Activated T-helper 2 cell treated with anti-CD3 and anti-CD28 coated beads, Interferon-gamma antibody, Interleukin-2, Interleukin-4, amounts not matched to agents 10 μg/mL and 5 μg/mL and 100 μg/mL, durations not matched to agents 14 hours and 24 hours and 36 hours (primary cell): ENCODE results near the gene SKA1. TPM values are rescaled to one million over a fixed set of nuclear protein-coding genes. Genes with fewer than 3 reads are reported as not detected.

Source experiments
- DNase-seq: peaks from one replicate; pipeline ENCODE4 v3.0.0; 2021; ENCODE audit warnings: low spot score
- H3K27ac Mint-ChIP-seq: one replicate; pipeline ENCODE4 v1.8.0; 2021; ENCODE audit warnings: mixed read lengths
- H3K27me3 Mint-ChIP-seq: one replicate; pipeline ENCODE4 v1.8.0; 2021; ENCODE audit warnings: low read depth, mixed read lengths
- H3K36me3 Mint-ChIP-seq: one replicate; pipeline ENCODE4 v1.8.0; 2021; ENCODE audit warnings: low read depth, mixed read lengths
- H3K4me1 Mint-ChIP-seq: one replicate; pipeline ENCODE4 v1.8.0; 2021; ENCODE audit warnings: low read depth, mixed read lengths
- H3K4me3 Mint-ChIP-seq: one replicate; pipeline ENCODE4 v1.8.0; 2021; ENCODE audit warnings: low read depth, mild to moderate bottlenecking, moderate library complexity, mixed read lengths
- H3K9me3 Mint-ChIP-seq: one replicate; pipeline ENCODE4 v1.8.0; 2021; ENCODE audit warnings: mixed read lengths
- intact Hi-C: fragments of 100-400 bp; cut with micrococcal nuclease; formaldehyde crosslinking; loops from one replicate; pipeline ENCODE4 v1.15.1; 2023
- total RNA-seq: library from RNA; stranded (reverse); gene quantifications from 2 replicates; pipeline ENCODE4 v1.2.3, GENCODE V29; 2022

The SKA1 gene
- 23.5 and 23.6 TPM in 2 replicates for total RNA-seq

DNA sequence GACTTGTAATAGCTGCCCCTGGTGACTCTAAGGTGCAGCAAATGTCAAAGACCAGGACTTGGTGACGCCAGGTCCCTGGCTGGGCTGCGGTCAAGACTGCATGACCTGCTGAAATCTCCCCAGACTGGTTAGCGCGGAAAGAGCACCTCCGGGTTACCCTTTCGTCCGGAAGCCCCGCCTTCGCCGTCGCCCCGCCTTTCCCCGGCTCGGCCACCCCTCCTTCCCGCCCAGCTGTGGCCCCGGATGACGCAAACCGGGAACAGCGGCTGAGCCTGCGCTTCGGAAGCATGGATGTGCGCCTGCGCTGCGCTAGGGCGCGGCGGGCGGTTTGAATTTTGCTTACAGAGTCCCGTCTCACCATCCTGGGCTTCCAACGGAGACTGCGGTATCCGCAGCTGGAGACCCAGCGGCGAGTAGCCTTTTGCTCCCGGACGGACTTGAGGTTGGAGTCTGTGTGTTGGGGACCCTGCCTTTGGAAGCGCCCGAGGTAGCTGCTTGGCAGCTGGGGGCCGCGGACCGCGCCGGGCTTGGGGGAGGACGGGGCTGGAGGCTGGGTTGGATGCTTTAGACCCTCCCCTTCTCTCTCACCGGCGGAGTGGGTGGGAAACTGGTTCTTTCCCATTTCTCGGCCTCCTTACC is at the start of gene SKA1:
Gene SKA1 (plus strand): TSS at position 294 of the 639 bp plus-strand sequence. CDS start 785 bp downstream, outside the sequence.
- peak within 1 kb of the TSS; percentile 87 for H3K4me3 Mint-ChIP-seq
- DNase-seq, result peak; percentile 87
- peaks cover 13% of the 10 kb centered on the region for H3K4me1 Mint-ChIP-seq
- peaks cover 17% of the 10 kb centered on the region for H3K9me3 Mint-ChIP-seq
- intact Hi-C loops, result loop anchor here (1.0 to 10.0 kb wide), 5 partner anchors 88 to 888 kb away; partner anchors contain the start of genes ACAA2, C18orf32, CXXC1 and MBD1
- H3K27me3 Mint-ChIP-seq, result peaks cover 4% of the 10 kb centered on the region
- H3K36me3 Mint-ChIP-seq, result peaks cover 18% of the 10 kb centered on the region
- H3K27ac Mint-ChIP-seq, result peak within 1 kb of the TSS; percentile 86

DNA sequence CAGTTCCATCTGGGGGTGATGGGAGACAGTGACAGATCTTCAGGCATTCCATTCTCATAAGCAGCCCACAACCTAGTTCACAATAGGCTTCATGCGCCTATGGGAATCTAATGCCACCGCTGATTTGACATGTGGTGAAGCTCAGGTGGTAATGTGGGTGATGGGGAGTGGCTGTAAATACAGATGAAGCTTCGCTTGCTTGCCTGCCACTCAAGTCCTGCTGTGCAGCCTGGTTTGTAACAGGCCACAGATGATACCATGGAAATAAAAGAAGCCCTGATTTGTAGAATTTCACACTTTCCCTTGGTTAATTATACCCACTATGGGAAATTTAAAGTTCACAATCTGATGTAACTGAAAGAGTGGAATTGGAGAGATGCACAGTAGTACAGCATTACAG is 46.9 kb upstream of the SKA1 start:
- DNase-seq, result no peak
- H3K4me1 Mint-ChIP-seq, result peaks cover 2% of the 10 kb centered on the region
- H3K27me3 Mint-ChIP-seq, result peaks cover 21% of the 10 kb centered on the region
- H3K9me3 Mint-ChIP-seq, result peaks cover 10% of the 10 kb centered on the region
- no peak overlapping the region for H3K27ac Mint-ChIP-seq
- H3K4me3 Mint-ChIP-seq, result no peak overlapping the region
- intact Hi-C loops, result no loop called here
- no peaks in the 10 kb centered on the region for H3K36me3 Mint-ChIP-seq

DNA sequence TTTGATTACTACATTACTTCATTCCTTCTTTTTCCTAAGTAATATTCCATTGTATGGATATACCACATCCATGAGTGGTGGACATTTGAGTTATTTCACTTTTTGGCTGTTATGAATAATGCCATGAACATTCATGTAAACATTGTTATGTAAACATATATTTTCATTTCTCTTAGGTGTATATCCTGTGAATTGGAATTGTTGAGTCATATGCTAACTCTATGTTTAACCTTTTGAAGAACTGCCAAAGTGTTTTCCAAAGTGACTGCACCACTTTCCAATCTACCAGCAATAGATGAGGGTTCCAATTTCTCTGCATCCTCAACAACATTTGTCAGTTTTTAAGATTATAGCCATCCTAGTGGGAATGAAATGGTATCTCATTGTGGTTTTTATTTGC is 44.7 kb upstream of the SKA1 start:
- peaks cover 10% of the 10 kb centered on the region for H3K9me3 Mint-ChIP-seq
- no peak overlapping the region for H3K4me3 Mint-ChIP-seq
- H3K27ac Mint-ChIP-seq, result no peak overlapping the region
- H3K27me3 Mint-ChIP-seq, result peaks cover 20% of the 10 kb centered on the region
- intact Hi-C loops, result no loop called here
- peaks cover 2% of the 10 kb centered on the region for H3K4me1 Mint-ChIP-seq
- H3K36me3 Mint-ChIP-seq, result no peaks in the 10 kb centered on the region
- no peak for DNase-seq

DNA sequence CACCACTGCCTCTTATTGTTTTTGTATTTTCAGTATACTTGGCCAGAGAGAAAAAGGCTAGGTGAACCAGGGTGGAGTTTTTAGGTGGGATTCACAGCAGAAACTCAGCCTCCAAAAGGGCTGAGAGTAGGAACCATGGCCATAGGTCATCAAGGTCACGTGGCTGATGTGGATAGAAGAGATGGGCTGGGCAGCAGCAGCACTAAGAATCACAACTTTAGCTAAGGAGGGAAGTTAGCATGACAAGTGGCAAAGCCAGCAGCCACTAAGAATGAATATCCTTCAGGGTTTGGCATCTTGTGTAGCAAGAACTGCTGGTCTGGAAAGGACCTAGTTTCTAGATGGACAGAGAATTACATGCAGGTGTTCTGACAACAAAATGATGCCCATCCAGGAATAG is 43.2 kb upstream of the SKA1 start:
- intact Hi-C loops, result no loop called here
- H3K27ac Mint-ChIP-seq, result no peak overlapping the region
- H3K4me1 Mint-ChIP-seq, result no peaks in the 10 kb centered on the region
- no peak overlapping the region for H3K4me3 Mint-ChIP-seq
- H3K9me3 Mint-ChIP-seq, result peaks cover 10% of the 10 kb centered on the region
- H3K36me3 Mint-ChIP-seq, result no peaks in the 10 kb centered on the region
- H3K27me3 Mint-ChIP-seq, result peaks cover 21% of the 10 kb centered on the region
- no peak for DNase-seq

- H3K36me3 Mint-ChIP-seq, result no peaks in the 10 kb centered on the region
- no peak for DNase-seq
- peaks cover 17% of the 10 kb centered on the region for H3K27me3 Mint-ChIP-seq
- H3K4me3 Mint-ChIP-seq, result no peak overlapping the region
- intact Hi-C loops, result no loop called here
- no peak overlapping the region for H3K27ac Mint-ChIP-seq
- no peaks in the 10 kb centered on the region for H3K4me1 Mint-ChIP-seq
- peaks cover 10% of the 10 kb centered on the region for H3K9me3 Mint-ChIP-seq
These were observed 40.2 kb upstream of the SKA1 start for GRCh38 chr18:50334546-50335152.

- Mint-ChIP-seq H3K36me3 (no peaks in the 10 kb centered on the region), H3K27me3 (peaks cover 8% of the 10 kb centered on the region), H3K27ac (no peak overlapping the region), H3K4me1 (no peaks in the 10 kb centered on the region), H3K4me3 (no peak overlapping the region), H3K9me3 (no peaks in the 10 kb centered on the region)
- intact Hi-C loops, result no loop called here
- no peak for DNase-seq
These were observed 36.7 kb upstream of the SKA1 start for GRCh38 chr18:50338122-50338521.

- Mint-ChIP-seq H3K27me3 (peaks cover 8% of the 10 kb centered on the region), H3K27ac (no peak overlapping the region), H3K4me3 (no peak overlapping the region), H3K36me3 (no peaks in the 10 kb centered on the region), H3K4me1 (no peaks in the 10 kb centered on the region), H3K9me3 (no peaks in the 10 kb centered on the region)
- no peak for DNase-seq
- intact Hi-C loops, result no loop called here
These were observed 36.1 kb upstream of the SKA1 start for GRCh38 chr18:50338715-50339114.

GRCh38 chr18:50340078-50340477 is 34.8 kb upstream of the SKA1 start:
- H3K27me3 Mint-ChIP-seq, result peaks cover 8% of the 10 kb centered on the region
- no peak for DNase-seq
- H3K36me3 Mint-ChIP-seq, result no peaks in the 10 kb centered on the region
- H3K4me3 Mint-ChIP-seq, result no peak overlapping the region
- H3K9me3 Mint-ChIP-seq, result no peaks in the 10 kb centered on the region
- no peaks in the 10 kb centered on the region for H3K4me1 Mint-ChIP-seq
- intact Hi-C loops, result no loop called here
- no peak overlapping the region for H3K27ac Mint-ChIP-seq

DNA sequence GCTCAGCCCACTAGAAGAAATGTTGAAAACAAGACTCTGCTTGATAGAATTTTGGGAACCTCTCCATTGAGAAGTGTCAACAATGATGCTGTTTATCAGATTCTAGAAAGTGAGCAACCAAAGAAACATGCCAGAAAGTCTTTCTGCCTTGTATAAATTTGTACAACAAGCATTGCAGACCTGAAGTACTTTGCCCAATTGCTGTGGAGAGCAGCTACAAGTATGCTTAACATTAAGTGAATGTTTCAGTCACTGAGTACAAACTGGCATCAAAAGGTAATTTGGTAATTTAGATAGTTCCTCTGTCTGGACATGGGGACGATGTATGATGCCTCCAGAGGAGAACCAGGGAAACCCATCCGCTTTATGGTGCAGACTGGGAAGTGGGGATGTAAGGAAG is 33.4 kb upstream of the SKA1 start:
- intact Hi-C loops, result no loop called here
- H3K27me3 Mint-ChIP-seq, result peaks cover 8% of the 10 kb centered on the region
- H3K4me3 Mint-ChIP-seq, result no peak overlapping the region
- no peaks in the 10 kb centered on the region for H3K36me3 Mint-ChIP-seq
- no peaks in the 10 kb centered on the region for H3K9me3 Mint-ChIP-seq
- DNase-seq, result no peak
- H3K27ac Mint-ChIP-seq, result no peak overlapping the region
- H3K4me1 Mint-ChIP-seq, result no peaks in the 10 kb centered on the region

- intact Hi-C loops, result no loop called here
- Mint-ChIP-seq H3K36me3 (no peaks in the 10 kb centered on the region), H3K27ac (no peak overlapping the region), H3K27me3 (peaks cover 30% of the 10 kb centered on the region), H3K4me3 (no peak overlapping the region), H3K4me1 (peaks cover under 1% of the 10 kb centered on the region), H3K9me3 (no peaks in the 10 kb centered on the region)
- DNase-seq, result no peak
These were observed 24.1 kb upstream of the SKA1 start for GRCh38 chr18:50350699-50351098.

DNA sequence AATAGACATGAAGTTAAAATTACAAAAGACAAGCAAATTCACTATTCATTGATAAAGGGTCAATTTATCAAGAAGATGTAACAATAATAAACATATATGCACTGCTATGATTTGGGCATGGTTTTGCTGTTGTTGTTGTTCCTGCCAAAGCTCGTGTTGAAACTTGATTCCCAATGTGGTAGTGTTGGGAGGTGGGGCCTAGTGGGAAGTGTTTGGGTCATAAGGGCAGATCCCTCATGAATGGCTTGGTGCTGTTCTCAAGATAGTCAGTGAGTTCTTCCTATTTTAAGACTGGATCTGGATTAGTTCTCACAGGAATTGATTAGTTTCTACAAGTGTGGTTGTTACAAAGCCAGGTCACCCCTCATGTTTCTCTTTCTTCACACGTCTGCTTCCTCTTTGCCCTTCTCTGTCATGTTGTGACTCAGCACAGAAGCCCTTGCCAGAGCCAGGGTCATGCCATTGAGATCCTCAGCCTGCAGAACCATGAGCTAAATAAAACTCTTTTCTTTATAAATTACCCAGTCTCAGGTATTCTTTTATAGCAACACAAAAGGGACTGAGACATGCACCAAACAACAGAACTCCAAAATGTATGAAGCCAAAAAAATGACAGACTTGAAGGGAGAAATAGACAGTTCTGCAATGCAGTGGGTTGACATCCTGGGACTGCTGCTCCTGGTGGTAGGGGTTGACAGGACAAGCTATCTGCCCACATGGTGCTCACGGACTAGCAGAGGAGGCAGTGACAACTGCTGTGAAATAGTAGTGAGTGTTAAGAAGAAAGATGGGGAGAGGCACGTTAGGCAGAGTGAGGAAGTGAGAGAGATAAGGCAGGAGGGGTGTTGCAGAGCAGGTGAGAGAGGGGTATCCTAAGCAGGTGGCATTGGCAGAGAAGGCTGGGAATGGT is 18.6 kb upstream of the SKA1 start:
- Mint-ChIP-seq H3K9me3 (no peaks in the 10 kb centered on the region), H3K27me3 (peaks cover 32% of the 10 kb centered on the region), H3K4me3 (no peak overlapping the region), H3K4me1 (peaks cover 12% of the 10 kb centered on the region), H3K27ac (peak overlapping the region; percentile 45), H3K36me3 (no peaks in the 10 kb centered on the region)
- intact Hi-C loops, result loop anchor here (5.0 kb wide), 2 partner anchors 49 to 69 kb away; partner anchors contain the start of gene CXXC1
- DNase-seq, result no peak

DNA sequence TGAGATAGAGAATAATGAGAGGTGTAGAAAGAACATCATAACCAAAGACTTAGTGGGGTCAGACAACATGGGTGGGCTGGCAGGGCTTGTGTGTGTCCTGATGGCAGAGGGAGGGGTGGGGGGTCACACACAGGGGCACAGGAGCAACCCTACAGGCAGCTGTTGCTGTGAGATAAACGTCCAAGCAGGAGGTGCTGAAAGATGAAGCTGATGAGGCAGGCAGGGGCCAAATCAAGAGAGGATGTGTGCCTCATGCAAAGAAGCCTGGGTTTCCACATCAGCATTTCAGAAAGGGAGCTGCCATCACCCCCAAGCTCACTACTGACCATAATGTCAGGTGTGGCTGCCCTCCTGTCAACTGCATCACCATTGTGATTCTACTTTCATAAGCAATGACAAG is 16.0 kb upstream of the SKA1 start:
- Mint-ChIP-seq H3K4me3 (no peak overlapping the region), H3K9me3 (no peaks in the 10 kb centered on the region), H3K4me1 (peaks cover 12% of the 10 kb centered on the region), H3K27ac (no peak overlapping the region), H3K27me3 (peaks cover 21% of the 10 kb centered on the region), H3K36me3 (no peaks in the 10 kb centered on the region)
- DNase-seq, result no peak
- intact Hi-C loops, result loop anchor here (5.0 kb wide), 2 partner anchors 52 to 72 kb away; partner anchors contain the start of gene CXXC1
